Measurements from ENCODE around the gene PRRX2. TPM values are rescaled to one million over a fixed set of nuclear protein-coding genes. Genes with fewer than 3 reads are reported as not detected.

The PRRX2 gene
- total RNA-seq, 4 donors from 2014 or later: 0.75 to 1.7 (median 1.6) TPM; not detected in 1

DNA sequence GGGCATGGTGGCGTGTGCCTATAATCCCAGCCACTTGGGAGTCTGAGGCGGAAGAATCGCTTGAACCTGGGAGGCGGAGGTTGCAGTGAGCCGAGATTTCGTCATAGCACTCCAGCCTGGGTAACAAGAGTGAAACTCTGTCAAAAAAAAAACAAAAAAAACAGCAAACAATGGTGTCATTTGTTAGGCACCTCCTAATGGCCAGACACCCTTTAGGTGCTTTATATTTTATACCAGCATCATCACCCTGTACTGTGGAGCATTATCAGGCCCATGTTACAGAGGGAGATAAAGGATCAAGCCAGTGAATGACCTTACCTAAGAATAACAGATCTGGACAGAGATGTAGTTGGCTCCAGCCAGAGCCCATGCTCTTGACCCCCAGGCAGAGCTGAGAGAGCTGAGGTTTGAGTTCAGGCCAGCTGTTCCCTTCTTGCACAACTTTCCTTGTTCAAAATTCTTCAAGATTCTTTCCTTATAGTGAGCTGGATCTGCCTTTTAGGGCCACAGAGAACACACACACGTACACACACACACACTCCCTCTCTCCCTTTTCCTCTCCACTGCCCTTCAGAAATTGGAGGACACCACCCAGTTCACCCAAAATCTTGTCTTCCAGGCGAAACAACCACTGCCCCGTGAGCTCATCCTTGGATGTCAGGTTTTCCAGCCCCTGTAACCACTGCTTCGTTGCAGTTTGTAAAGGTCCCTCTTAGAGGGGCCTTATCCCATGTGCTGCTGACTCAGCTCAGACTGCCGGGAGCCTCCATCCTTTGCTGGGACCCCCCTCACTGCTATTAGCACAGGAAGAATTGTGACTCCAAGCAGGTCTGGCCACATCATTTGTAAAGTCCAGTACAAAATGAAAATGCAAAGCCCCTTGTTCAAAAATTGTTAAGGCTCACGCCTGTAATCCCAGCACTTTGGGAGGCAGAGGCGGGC, 97.8 kb downstream of the PRRX2 start:
- DNase-seq (peak in 1 of 2 donors; percentile 43), ATAC-seq (peak; percentile 43 to 55)
- Histone ChIP-seq H3K27ac (peak overlapping the region; percentile 34 to 71 (median 47)), H3K4me3 (no peak overlapping the region), H3K36me3 (no peaks in the 10 kb centered on the region), H3K9me3 (no peaks in the 10 kb centered on the region), H3K27me3 (peaks cover 0 to 11% (median 0%) of the 10 kb centered on the region in 3 donors), H3K4me1 (no peaks in the 10 kb centered on the region)
- TF ChIP-seq, protein P1, sequence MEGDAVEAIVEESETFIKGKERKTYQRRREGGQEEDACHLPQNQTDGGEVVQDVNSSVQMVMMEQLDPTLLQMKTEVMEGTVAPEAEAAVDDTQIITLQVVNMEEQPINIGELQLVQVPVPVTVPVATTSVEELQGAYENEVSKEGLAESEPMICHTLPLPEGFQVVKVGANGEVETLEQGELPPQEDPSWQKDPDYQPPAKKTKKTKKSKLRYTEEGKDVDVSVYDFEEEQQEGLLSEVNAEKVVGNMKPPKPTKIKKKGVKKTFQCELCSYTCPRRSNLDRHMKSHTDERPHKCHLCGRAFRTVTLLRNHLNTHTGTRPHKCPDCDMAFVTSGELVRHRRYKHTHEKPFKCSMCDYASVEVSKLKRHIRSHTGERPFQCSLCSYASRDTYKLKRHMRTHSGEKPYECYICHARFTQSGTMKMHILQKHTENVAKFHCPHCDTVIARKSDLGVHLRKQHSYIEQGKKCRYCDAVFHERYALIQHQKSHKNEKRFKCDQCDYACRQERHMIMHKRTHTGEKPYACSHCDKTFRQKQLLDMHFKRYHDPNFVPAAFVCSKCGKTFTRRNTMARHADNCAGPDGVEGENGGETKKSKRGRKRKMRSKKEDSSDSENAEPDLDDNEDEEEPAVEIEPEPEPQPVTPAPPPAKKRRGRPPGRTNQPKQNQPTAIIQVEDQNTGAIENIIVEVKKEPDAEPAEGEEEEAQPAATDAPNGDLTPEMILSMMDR (IDR thresholded peaks at IDR 0.05 in 4 of 5, conservative IDR thresholded peaks at IDR 0.05 in 1 of 5): no peak
- no peak for TF ChIP-seq POLR2A (IDR thresholded peaks at IDR 0.05)
- in situ Hi-C loops (cut with MboI; ENCODE audit: low sequenced_read_pairs in 4 of 4): no loop called here
- intact Hi-C loops (cut with DNase I; ENCODE audit: low total_unique reads): no loop called here

DNA sequence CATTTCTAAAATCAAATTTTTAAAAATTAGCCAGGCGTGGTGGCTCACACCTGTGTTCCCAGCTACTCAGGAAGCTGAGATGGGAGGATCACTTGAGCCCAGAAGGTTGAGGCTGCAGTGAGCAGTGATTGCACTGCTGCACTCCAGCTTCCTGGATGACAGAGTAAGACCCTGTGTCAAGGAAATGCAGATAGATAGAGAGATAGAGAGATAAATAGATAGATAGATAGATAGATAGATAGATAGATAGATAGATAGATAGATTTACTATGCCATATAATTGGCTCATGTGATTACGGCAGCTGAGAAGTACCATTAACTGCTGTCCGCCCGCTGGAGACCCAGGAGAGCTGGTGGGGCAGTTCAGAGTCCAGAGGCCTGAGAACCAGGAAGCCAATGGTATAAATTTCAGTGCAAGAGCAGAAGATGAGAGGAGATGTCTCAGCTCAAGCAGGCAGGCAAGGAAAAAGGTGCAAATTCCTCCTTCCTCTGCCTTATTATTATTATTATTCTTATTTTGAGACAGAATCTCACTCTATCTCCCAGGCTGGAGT, 100.4 kb downstream of the PRRX2 start:
- in situ Hi-C loops (cut with MboI; ENCODE audit: low sequenced_read_pairs in 4 of 4): no loop called here

DNA sequence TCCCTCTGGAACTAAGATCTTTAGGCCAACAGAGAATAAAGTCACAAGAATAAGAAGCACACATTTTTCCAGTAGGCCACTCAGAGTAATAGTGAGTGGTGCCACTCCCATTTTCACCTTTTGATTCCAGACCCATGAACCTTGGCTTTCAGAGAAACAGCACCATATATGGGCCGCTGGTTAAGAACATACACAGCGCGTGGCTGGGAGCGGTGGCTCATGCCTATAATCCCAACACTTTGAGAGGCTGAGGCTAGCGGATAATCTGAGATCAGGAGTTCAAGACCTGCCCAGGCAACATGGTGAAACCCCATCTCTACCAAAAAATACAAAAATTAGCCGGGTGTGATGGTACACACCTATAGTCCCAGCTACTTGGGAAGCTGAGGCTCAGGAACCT, 103.0 kb downstream of the PRRX2 start:
- DNase-seq (no peak), ATAC-seq (no peak)
- H3K27me3 ChIP-seq: no peaks in the 10 kb centered on the region
- TF ChIP-seq, protein P1 (IDR thresholded peaks at IDR 0.05 in 4 of 5, conservative IDR thresholded peaks at IDR 0.05 in 1 of 5): no peak
- no peak for TF ChIP-seq POLR2A (IDR thresholded peaks at IDR 0.05)
- in situ Hi-C loops (cut with MboI; ENCODE audit: low sequenced_read_pairs in 4 of 4) (no loop called here), intact Hi-C loops (cut with DNase I; ENCODE audit: low total_unique reads) (no loop called here)
- no peak overlapping the region for H3K4me3 ChIP-seq
- H3K36me3 ChIP-seq: no peaks in the 10 kb centered on the region
- H3K4me1 ChIP-seq: no peaks in the 10 kb centered on the region
- no peak overlapping the region for H3K27ac ChIP-seq
- no peaks in the 10 kb centered on the region for H3K9me3 ChIP-seq

More for the DNA sequence above, 100.4 kb downstream of the PRRX2 start:
- TF ChIP-seq, protein P1 (IDR thresholded peaks at IDR 0.05 in 4 of 5, conservative IDR thresholded peaks at IDR 0.05 in 1 of 5): no peak
- no peak overlapping the region for H3K27ac ChIP-seq
- no peaks in the 10 kb centered on the region for H3K4me1 ChIP-seq
- H3K36me3 ChIP-seq: no peaks in the 10 kb centered on the region
- no peak overlapping the region for H3K4me3 ChIP-seq
- DNase-seq (no peak), ATAC-seq (no peak)
- peaks cover 0 to 8% (median 0%) of the 10 kb centered on the region in 3 donors for H3K27me3 ChIP-seq
- no peaks in the 10 kb centered on the region for H3K9me3 ChIP-seq
- intact Hi-C loops (cut with DNase I; ENCODE audit: low total_unique reads): no loop called here

DNA sequence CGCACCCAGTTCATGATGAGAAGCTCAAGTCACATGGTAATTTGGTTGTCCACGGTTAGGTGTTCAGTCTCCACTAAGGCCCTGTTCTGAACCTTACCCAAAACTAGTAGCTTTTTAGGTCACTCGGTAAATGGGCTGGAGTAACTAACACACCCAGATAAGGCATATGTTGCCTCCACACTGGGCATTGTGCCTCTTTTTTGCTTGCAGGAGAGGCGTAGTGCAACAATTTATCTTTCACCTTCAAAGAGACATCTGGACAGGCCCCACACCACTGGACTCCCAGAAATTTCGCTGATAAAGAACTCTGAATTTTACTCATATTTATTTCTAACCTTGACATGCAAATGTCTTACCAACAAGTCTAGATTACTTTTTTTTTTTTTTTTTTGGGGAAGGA, 104.2 kb downstream of the PRRX2 start:
- no peak overlapping the region for H3K27ac ChIP-seq
- H3K36me3 ChIP-seq: no peaks in the 10 kb centered on the region
- DNase-seq: no peak
- TF ChIP-seq POLR2A (IDR thresholded peaks at IDR 0.05): no peak
- TF ChIP-seq, protein P1 (IDR thresholded peaks at IDR 0.05 in 4 of 5, conservative IDR thresholded peaks at IDR 0.05 in 1 of 5): no peak
- peaks cover 0 to 3% (median 0%) of the 10 kb centered on the region in 3 donors for H3K27me3 ChIP-seq
- H3K4me1 ChIP-seq: no peaks in the 10 kb centered on the region
- H3K9me3 ChIP-seq: no peaks in the 10 kb centered on the region
- no peak overlapping the region for H3K4me3 ChIP-seq
- ATAC-seq: no peak
- in situ Hi-C loops (cut with MboI; ENCODE audit: low sequenced_read_pairs in 4 of 4) (no loop called here), intact Hi-C loops (cut with DNase I; ENCODE audit: low total_unique reads) (no loop called here)

Measured in gastrocnemius medialis (tissue), 4 donors.